Loucy (cell line): Measurements from ENCODE around the gene RGS3.

Experiments
- H2AFZ ChIP-seq: fragments of 200-600 bp; sonication (generic); 2 replicates; pipeline ENCODE4 v1.6.0; 2016; ENCODE audit warnings: antibody characterized with exemption, mild to moderate bottlenecking, low read length, moderate library complexity
- H3F3A ChIP-seq: fragments of 200-600 bp; 2 replicates; pipeline ENCODE4 v1.6.0; 2016; ENCODE audit warnings: antibody characterized with exemption, low read depth, mild to moderate bottlenecking
- H3K27me3 ChIP-seq: fragments of 200-600 bp; sonication (generic); 2 replicates; pipeline ENCODE4 v1.6.1; 2014; ENCODE audit warnings: low read length, mild to moderate bottlenecking; ENCODE audit not compliant: insufficient read depth, poor library complexity, severe bottlenecking
- H3K36me3 ChIP-seq: fragments of 200-600 bp; sonication (generic); 2 replicates; pipeline ENCODE4 v1.6.1; 2016; ENCODE audit warnings: low read length; ENCODE audit not compliant: insufficient read depth
- H3K4me1 ChIP-seq: fragments of 200-600 bp; sonication (generic); 2 replicates; pipeline ENCODE4 v1.5.1; 2014; ENCODE audit warnings: low read length, mild to moderate bottlenecking; ENCODE audit not compliant: insufficient read depth, poor library complexity, severe bottlenecking
- H3K4me2 ChIP-seq: fragments of 200-600 bp; sonication (generic); 2 replicates; pipeline ENCODE4 v1.6.0; 2014; ENCODE audit warnings: antibody characterized with exemption, low read length, low read depth, mild to moderate bottlenecking; ENCODE audit not compliant: poor library complexity, severe bottlenecking
- H3K4me3 ChIP-seq: fragments of 200-600 bp; sonication (generic); 2 replicates; pipeline ENCODE4 v1.5.1; 2014; ENCODE audit warnings: low read length, mild to moderate bottlenecking, mixed read lengths; ENCODE audit not compliant: poor library complexity, severe bottlenecking
- H3K79me2 ChIP-seq: fragments of 200-600 bp; sonication (generic); 2 replicates; pipeline ENCODE4 v1.6.1; 2014; ENCODE audit warnings: low read length; ENCODE audit not compliant: insufficient read depth
- H3K9ac ChIP-seq: fragments of 200-600 bp; sonication (generic); 2 replicates; pipeline ENCODE4 v1.6.0; 2014; ENCODE audit warnings: mild to moderate bottlenecking, low read depth, low read length, moderate library complexity; ENCODE audit not compliant: poor library complexity, severe bottlenecking
- H3K9me2 ChIP-seq: fragments of 200-600 bp; sonication (generic); replicated peaks from 2 replicates; pipeline ENCODE4 v1.6.1; 2016; ENCODE audit warnings: low read depth, low read length, mixed read lengths
- H3K9me3 ChIP-seq: fragments of 200-600 bp; sonication (generic); 2 replicates; pipeline ENCODE4 v1.6.1; 2014; ENCODE audit warnings: mild to moderate bottlenecking, antibody characterized with exemption, low read length, low read depth; ENCODE audit not compliant: insufficient read depth
- H4K20me1 ChIP-seq: fragments of 200-600 bp; sonication (generic); 2 replicates; pipeline ENCODE4 v1.6.0; 2014; ENCODE audit warnings: antibody characterized with exemption, low read length, mild to moderate bottlenecking; ENCODE audit not compliant: insufficient read depth, poor library complexity, severe bottlenecking
- CTCF ChIP-seq: fragments of 200-600 bp; sonication (generic); conservative IDR thresholded peaks from 2 replicates; pipeline ENCODE4 v1.5.1; 2014; ENCODE audit warnings: mild to moderate bottlenecking, antibody characterized with exemption, low read length
- EZH2phosphoT487 ChIP-seq: fragments of 200-600 bp; IDR thresholded peaks from 2 replicates; pipeline ENCODE4 v1.6.1; 2018; ENCODE audit warnings: antibody characterized with exemption, mild to moderate bottlenecking, moderate library complexity, borderline replicate concordance

The RGS3 gene

GRCh38 chr9:113503131-113503541 is 39.6 kb downstream of the RGS3 start:
- H3K9me3 ChIP-seq, result no peaks in the 10 kb centered on the region
- H3K9me2 ChIP-seq, result no peaks in the 10 kb centered on the region
- no peaks in the 10 kb centered on the region for H3F3A ChIP-seq
- no peaks in the 10 kb centered on the region for H3K4me1 ChIP-seq
- no peak for TF ChIP-seq EZH2phosphoT487
- TF ChIP-seq CTCF, result no peak
- H3K36me3 ChIP-seq, result no peaks in the 10 kb centered on the region
- no peak overlapping the region for H2AFZ ChIP-seq
- H3K79me2 ChIP-seq, result no peaks in the 10 kb centered on the region
- no peak overlapping the region for H3K4me2 ChIP-seq
- H3K4me3 ChIP-seq, result no peak overlapping the region
- no peaks in the 10 kb centered on the region for H4K20me1 ChIP-seq
- no peak overlapping the region for H3K9ac ChIP-seq
- no peaks in the 10 kb centered on the region for H3K27me3 ChIP-seq

- Histone ChIP-seq H3K9me3 (no peaks in the 10 kb centered on the region), H3K9ac (no peak overlapping the region), H4K20me1 (no peaks in the 10 kb centered on the region), H3K36me3 (no peaks in the 10 kb centered on the region), H3K27me3 (no peaks in the 10 kb centered on the region), H3K4me3 (no peak overlapping the region), H3K9me2 (no peaks in the 10 kb centered on the region), H3K4me1 (no peaks in the 10 kb centered on the region), H2AFZ (no peak overlapping the region), H3F3A (no peaks in the 10 kb centered on the region), H3K4me2 (no peak overlapping the region), H3K79me2 (no peaks in the 10 kb centered on the region)
- TF ChIP-seq CTCF, result no peak
- TF ChIP-seq EZH2phosphoT487, result no peak
Observed at GRCh38 chr9:113503613-113504211, 40.2 kb downstream of the RGS3 start.

GRCh38 chr9:113504725-113505590 is 41.4 kb downstream of the RGS3 start:
- Histone ChIP-seq H3K4me3 (no peak overlapping the region), H3K36me3 (no peaks in the 10 kb centered on the region), H3K9ac (no peak overlapping the region), H3K9me2 (no peaks in the 10 kb centered on the region), H3K79me2 (no peaks in the 10 kb centered on the region), H3K4me1 (no peaks in the 10 kb centered on the region), H3K9me3 (no peaks in the 10 kb centered on the region), H3F3A (no peaks in the 10 kb centered on the region), H2AFZ (no peak overlapping the region), H3K27me3 (no peaks in the 10 kb centered on the region), H3K4me2 (no peak overlapping the region), H4K20me1 (no peaks in the 10 kb centered on the region)
- no peak for TF ChIP-seq EZH2phosphoT487
- no peak for TF ChIP-seq CTCF
